ENCODE results near the gene FRMD6. TPM values are rescaled to one million over a fixed set of nuclear protein-coding genes. Genes with fewer than 3 reads are reported as not detected.

Gene FRMD6
- total RNA-seq, result 33.4 TPM

DNA sequence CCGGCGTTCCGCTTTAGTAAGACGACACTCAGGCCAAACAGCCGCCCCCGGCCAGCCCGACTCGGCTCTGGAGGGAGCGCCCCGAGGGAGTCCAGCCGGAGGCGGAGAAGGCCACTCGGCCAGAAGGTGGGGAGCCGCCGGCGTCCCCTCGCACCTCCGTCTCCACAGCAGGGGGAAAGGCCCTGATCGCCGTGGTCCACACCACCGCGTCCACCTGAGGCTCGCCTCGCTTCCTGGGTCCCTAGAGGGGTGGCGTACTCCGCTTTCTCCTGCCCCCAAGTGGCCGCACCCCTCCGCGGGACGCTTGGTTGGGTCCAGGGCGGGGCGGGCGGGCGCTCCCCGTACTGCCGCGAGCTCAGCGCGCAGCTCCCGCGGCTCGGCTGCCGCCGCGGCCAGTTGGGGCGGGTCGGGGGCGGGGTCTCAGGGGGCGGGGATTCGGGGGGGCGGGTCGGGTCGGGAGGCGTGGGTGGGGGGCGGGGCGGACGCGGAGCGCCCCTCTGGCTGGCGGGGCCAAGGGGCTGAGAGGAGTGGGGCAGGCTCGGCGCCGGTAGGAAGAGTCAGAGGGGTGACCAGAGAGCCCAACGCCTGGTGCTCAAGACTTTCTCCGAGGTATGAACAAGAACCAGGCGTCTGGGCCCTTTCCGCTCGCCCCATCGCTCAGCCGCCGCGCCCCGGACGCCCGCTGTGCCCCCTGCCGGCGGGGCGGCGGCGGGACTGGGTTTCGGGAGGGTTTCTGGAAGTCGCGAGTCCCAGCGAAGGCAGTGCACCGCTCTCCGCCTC lies at the start of gene FRMD6:
FRMD6 (plus strand) TSS at position 523 of the 780 bp plus-strand sequence. CDS start 37,927 bp downstream, outside the sequence.
- Histone ChIP-seq H3K4me3 (ENCODE audit: low read length in 3 of 3) (peak within 1 kb of the TSS; percentile 85 to 95 (median 93)), H3K36me3 (ENCODE audit: control insufficient read depth in 3 of 3, insufficient read depth in 3 of 3, low read length in 3 of 3) (no peaks in the 10 kb centered on the region), H3K4me1 (ENCODE audit: control insufficient read depth in 3 of 3, insufficient read depth in 3 of 3, low read length in 3 of 3) (peaks cover 3 to 11% (median 5%) of the 10 kb centered on the region in 3 donors)

DNA sequence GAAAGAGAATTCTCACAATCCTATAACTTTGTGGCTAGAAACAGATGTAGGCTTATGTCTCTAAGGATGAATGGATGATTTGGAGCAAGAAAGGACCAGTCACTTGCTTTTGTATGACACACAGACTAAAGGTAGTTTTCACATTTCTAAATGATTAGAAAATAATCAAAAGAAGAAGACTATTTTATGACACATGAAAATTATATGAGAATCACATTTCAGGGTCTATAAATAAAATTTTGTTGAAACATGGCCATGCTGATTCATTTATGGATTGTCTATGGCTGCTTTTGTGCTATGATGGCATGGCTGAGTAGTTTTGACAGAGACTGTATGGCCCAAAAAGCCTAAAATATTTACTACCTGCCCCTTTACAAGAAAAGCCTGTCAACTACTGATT lies 49.4 kb upstream of the FRMD6 start:
- Histone ChIP-seq H3K9ac (ENCODE audit: low read depth in 1 of 3, low read length in 3 of 3) (no peak overlapping the region), H3K36me3 (ENCODE audit: control insufficient read depth in 3 of 3, insufficient read depth in 3 of 3, low read length in 3 of 3) (no peaks in the 10 kb centered on the region), H3K27ac (ENCODE audit: low read depth, low read length) (no peak overlapping the region)

More for the DNA sequence above, at the start of gene FRMD6:
- peak within 1 kb of the TSS; percentile 93 to 99 (median 97) for H3K9ac ChIP-seq (ENCODE audit: low read depth in 1 of 3, low read length in 3 of 3)
- H3K27ac ChIP-seq (ENCODE audit: low read depth, low read length), result peak within 1 kb of the TSS; percentile 89
- no peaks in the 10 kb centered on the region for H3K27me3 ChIP-seq (ENCODE audit: control insufficient read depth in 3 of 3, insufficient read depth in 3 of 3, low read length in 3 of 3)
- H3K9me3 ChIP-seq (ENCODE audit: control insufficient read depth in 3 of 3, low read length in 3 of 3), result no peaks in the 10 kb centered on the region

DNA sequence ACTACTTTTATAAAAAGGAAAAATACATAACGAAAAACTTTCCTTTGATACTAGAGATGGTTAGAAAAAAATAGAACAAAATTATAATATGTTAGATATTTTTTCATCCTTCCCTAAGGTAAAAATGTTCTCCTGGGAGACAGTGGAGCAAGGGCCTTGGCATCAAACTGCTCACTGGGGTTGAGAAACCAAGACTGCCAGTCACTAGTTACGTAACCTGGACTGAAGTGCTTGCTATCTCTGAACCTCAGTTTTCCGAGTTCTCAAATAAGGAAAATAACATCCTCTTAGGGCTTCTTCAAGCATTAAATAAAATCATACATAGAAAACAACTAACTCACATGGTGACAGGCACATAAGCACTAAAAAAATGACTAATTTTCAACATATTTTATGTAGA lies 48.2 kb upstream of the FRMD6 start:
- H3K9ac ChIP-seq (ENCODE audit: low read depth in 1 of 3, low read length in 3 of 3), result no peak overlapping the region
- H3K36me3 ChIP-seq (ENCODE audit: control insufficient read depth in 3 of 3, insufficient read depth in 3 of 3, low read length in 3 of 3), result no peaks in the 10 kb centered on the region
- no peak overlapping the region for H3K4me3 ChIP-seq (ENCODE audit: low read length in 3 of 3)
- H3K27me3 ChIP-seq (ENCODE audit: control insufficient read depth in 3 of 3, insufficient read depth in 3 of 3, low read length in 3 of 3), result no peaks in the 10 kb centered on the region
- H3K9me3 ChIP-seq (ENCODE audit: control insufficient read depth in 3 of 3, low read length in 3 of 3), result no peaks in the 10 kb centered on the region
- peaks cover 0 to 2% (median 0%) of the 10 kb centered on the region in 3 donors for H3K4me1 ChIP-seq (ENCODE audit: control insufficient read depth in 3 of 3, insufficient read depth in 3 of 3, low read length in 3 of 3)
- H3K27ac ChIP-seq (ENCODE audit: low read depth, low read length), result no peak overlapping the region

More for the DNA sequence above, 49.4 kb upstream of the FRMD6 start:
- Histone ChIP-seq H3K4me1 (ENCODE audit: control insufficient read depth in 3 of 3, insufficient read depth in 3 of 3, low read length in 3 of 3) (no peaks in the 10 kb centered on the region), H3K27me3 (ENCODE audit: control insufficient read depth in 3 of 3, insufficient read depth in 3 of 3, low read length in 3 of 3) (no peaks in the 10 kb centered on the region), H3K9me3 (ENCODE audit: control insufficient read depth in 3 of 3, low read length in 3 of 3) (no peaks in the 10 kb centered on the region), H3K4me3 (ENCODE audit: low read length in 3 of 3) (no peak overlapping the region)

DNA sequence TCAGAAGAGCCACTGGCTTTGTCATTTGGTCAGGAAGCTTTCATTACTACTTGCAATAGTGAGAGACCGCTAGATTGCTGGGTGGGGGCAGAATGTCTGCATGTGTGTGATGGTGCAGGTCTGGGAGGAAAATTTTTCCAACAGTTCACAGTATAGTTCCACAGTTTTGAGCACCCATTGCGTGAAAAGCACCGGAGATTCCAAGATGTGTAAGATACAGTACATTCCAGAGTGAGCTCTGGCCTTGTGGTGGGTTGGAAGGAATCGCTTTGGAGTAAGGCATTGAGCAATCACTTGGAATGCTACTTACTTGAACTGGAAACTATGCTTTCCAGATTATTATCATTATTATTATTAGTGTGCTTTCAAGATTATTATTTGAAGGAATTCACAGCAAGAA lies 47.6 kb upstream of the FRMD6 start:
- no peaks in the 10 kb centered on the region for H3K9me3 ChIP-seq (ENCODE audit: control insufficient read depth in 3 of 3, low read length in 3 of 3)
- H3K36me3 ChIP-seq (ENCODE audit: control insufficient read depth in 3 of 3, insufficient read depth in 3 of 3, low read length in 3 of 3), result no peaks in the 10 kb centered on the region
- no peaks in the 10 kb centered on the region for H3K27me3 ChIP-seq (ENCODE audit: control insufficient read depth in 3 of 3, insufficient read depth in 3 of 3, low read length in 3 of 3)
- H3K9ac ChIP-seq (ENCODE audit: low read depth in 1 of 3, low read length in 3 of 3), result no peak overlapping the region
- no peak overlapping the region for H3K27ac ChIP-seq (ENCODE audit: low read depth, low read length)
- peaks cover 0 to 2% (median 0%) of the 10 kb centered on the region in 3 donors for H3K4me1 ChIP-seq (ENCODE audit: control insufficient read depth in 3 of 3, insufficient read depth in 3 of 3, low read length in 3 of 3)
- H3K4me3 ChIP-seq (ENCODE audit: low read length in 3 of 3), result no peak overlapping the region

DNA sequence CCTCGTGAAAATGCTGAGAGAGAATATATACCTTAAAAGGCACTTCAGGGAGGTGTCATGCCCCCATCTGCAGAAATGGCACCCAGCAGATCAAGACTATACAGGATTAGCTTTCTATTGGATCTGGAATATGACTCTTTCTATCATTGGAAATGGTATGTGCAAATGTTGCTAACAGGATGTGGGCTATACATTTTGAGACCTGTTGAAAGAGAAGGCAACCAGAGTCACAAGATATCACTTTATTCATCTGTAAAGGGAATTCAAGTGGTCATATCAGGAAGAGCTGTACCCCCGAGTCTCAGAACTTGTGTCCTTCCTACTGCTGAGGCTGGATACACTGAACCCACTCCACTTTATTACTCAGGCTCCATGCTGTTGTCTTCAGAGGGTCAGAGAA lies 46.1 kb upstream of the FRMD6 start:
- peaks cover 0 to 2% (median 0%) of the 10 kb centered on the region in 3 donors for H3K4me1 ChIP-seq (ENCODE audit: control insufficient read depth in 3 of 3, insufficient read depth in 3 of 3, low read length in 3 of 3)
- no peak overlapping the region for H3K9ac ChIP-seq (ENCODE audit: low read depth in 1 of 3, low read length in 3 of 3)
- H3K27me3 ChIP-seq (ENCODE audit: control insufficient read depth in 3 of 3, insufficient read depth in 3 of 3, low read length in 3 of 3), result no peaks in the 10 kb centered on the region
- no peaks in the 10 kb centered on the region for H3K9me3 ChIP-seq (ENCODE audit: control insufficient read depth in 3 of 3, low read length in 3 of 3)
- no peaks in the 10 kb centered on the region for H3K36me3 ChIP-seq (ENCODE audit: control insufficient read depth in 3 of 3, insufficient read depth in 3 of 3, low read length in 3 of 3)
- H3K27ac ChIP-seq (ENCODE audit: low read depth, low read length), result no peak overlapping the region
- H3K4me3 ChIP-seq (ENCODE audit: low read length in 3 of 3), result no peak overlapping the region

DNA sequence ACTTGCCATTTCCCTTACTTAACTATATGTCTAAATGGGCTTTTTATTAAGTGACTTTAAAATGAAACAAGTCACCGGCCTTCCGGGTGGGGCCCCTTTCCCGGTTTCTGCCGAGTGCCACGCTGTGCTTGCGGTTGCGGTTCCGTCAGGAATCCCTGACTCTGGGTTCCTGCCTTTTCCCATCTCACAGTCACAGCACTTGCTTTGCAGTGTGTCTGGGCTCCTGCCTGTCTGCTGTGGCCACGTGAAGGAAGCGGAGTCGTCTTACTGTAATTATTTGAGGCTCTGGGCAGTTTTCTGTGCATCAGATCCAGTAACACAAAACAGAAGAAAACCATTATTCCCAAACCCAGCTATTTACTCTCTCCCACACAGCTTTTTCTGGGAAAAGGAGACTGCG lies 44.0 kb upstream of the FRMD6 start:
- H3K27me3 ChIP-seq (ENCODE audit: control insufficient read depth in 3 of 3, insufficient read depth in 3 of 3, low read length in 3 of 3), result no peaks in the 10 kb centered on the region
- peak overlapping the region; percentile 6 for H3K27ac ChIP-seq (ENCODE audit: low read depth, low read length)
- no peak overlapping the region for H3K9ac ChIP-seq (ENCODE audit: low read depth in 1 of 3, low read length in 3 of 3)

DNA sequence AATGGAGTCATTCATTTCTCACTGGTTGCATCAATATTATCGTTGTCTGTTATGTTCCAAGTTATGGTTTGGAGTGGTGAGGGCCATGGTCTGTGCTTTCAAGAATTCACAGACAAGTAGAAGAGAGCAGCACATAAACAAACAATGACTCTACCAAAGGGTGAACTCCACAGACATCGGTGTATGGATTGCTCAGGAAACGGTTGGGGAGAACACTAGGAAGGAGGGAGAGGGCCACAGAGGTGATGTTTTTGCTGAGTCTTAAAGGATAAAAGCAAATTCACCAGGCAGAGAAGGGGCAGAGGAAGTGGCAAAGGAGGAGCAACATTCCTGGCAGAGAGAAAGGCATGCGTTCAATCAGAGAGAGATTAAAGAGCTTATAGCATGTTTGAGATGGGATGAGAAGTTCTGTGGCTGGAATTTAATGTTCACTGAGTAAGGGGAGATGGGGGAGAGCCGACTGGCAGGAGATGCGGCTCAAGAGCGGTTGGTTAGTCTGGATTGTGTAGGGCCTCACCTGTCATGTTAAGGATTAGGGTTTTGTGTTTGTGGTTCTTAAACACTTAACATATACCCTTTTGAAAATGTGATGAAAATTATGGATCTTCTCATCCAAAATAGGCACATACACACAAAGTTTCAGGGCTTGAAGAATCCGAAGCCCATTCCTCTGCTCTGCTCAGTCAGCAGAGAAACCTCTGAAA lies 42.3 kb upstream of the FRMD6 start:
- no peaks in the 10 kb centered on the region for H3K9me3 ChIP-seq (ENCODE audit: control insufficient read depth in 3 of 3, low read length in 3 of 3)
- no peak overlapping the region for H3K4me3 ChIP-seq (ENCODE audit: low read length in 3 of 3)
- H3K36me3 ChIP-seq (ENCODE audit: control insufficient read depth in 3 of 3, insufficient read depth in 3 of 3, low read length in 3 of 3), result no peaks in the 10 kb centered on the region
- H3K27ac ChIP-seq (ENCODE audit: low read depth, low read length), result no peak overlapping the region
- no peaks in the 10 kb centered on the region for H3K27me3 ChIP-seq (ENCODE audit: control insufficient read depth in 3 of 3, insufficient read depth in 3 of 3, low read length in 3 of 3)
- peaks cover 0 to 2% (median 0%) of the 10 kb centered on the region in 3 donors for H3K4me1 ChIP-seq (ENCODE audit: control insufficient read depth in 3 of 3, insufficient read depth in 3 of 3, low read length in 3 of 3)
- H3K9ac ChIP-seq (ENCODE audit: low read depth in 1 of 3, low read length in 3 of 3), result no peak overlapping the region

More for the DNA sequence above, 44.0 kb upstream of the FRMD6 start:
- Histone ChIP-seq H3K9me3 (ENCODE audit: control insufficient read depth in 3 of 3, low read length in 3 of 3) (no peaks in the 10 kb centered on the region), H3K4me1 (ENCODE audit: control insufficient read depth in 3 of 3, insufficient read depth in 3 of 3, low read length in 3 of 3) (peaks cover 0 to 2% (median 0%) of the 10 kb centered on the region in 3 donors), H3K4me3 (ENCODE audit: low read length in 3 of 3) (peak overlapping the region in 1 of 3 donors; percentile 23), H3K36me3 (ENCODE audit: control insufficient read depth in 3 of 3, insufficient read depth in 3 of 3, low read length in 3 of 3) (no peaks in the 10 kb centered on the region)

DNA sequence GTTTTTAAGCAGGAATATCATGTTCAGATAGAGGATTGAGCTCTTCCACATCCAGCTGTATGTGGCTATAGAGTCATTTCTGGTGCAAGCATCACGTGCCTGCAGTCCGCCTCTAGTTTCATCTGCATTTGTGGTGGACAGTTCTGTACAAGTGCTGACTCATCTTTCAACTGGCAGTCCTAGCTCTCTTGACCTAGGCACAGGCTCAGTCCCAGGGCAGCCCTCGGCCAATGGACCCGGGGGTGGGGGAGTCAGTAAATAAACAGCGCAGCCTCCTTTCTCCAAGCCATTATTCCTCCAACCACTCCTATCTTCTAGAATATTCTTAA lies 41.8 kb upstream of the FRMD6 start:
- Histone ChIP-seq H3K4me3 (ENCODE audit: low read length in 3 of 3) (no peak overlapping the region), H3K27ac (ENCODE audit: low read depth, low read length) (no peak overlapping the region), H3K9ac (ENCODE audit: low read depth in 1 of 3, low read length in 3 of 3) (no peak overlapping the region)

DNA sequence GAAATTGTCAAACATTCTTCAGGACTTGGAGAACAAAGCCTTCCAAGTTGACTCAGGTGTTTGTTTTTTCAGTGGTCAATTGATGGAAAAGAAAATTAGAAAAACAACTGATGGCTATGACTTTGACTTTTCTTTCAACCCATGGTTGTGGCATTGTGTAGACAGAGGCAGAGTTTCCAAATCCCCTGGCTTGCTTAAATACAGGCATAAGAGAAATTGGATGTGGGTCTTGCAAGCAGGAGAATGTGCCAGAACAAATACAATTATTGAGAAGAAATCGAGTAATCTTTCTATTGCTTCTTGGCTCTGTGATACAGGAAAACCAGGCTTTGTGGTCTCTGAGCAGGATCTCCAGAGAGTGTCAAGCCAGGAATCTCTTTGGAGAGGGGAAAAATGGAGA lies 40.9 kb upstream of the FRMD6 start:
- Histone ChIP-seq H3K9me3 (ENCODE audit: control insufficient read depth in 3 of 3, low read length in 3 of 3) (no peaks in the 10 kb centered on the region), H3K9ac (ENCODE audit: low read depth in 1 of 3, low read length in 3 of 3) (no peak overlapping the region), H3K27me3 (ENCODE audit: control insufficient read depth in 3 of 3, insufficient read depth in 3 of 3, low read length in 3 of 3) (no peaks in the 10 kb centered on the region), H3K36me3 (ENCODE audit: control insufficient read depth in 3 of 3, insufficient read depth in 3 of 3, low read length in 3 of 3) (no peaks in the 10 kb centered on the region), H3K4me1 (ENCODE audit: control insufficient read depth in 3 of 3, insufficient read depth in 3 of 3, low read length in 3 of 3) (peaks cover 0 to 2% (median 0%) of the 10 kb centered on the region in 3 donors), H3K27ac (ENCODE audit: low read depth, low read length) (no peak overlapping the region), H3K4me3 (ENCODE audit: low read length in 3 of 3) (no peak overlapping the region)

More for the DNA sequence above, 41.8 kb upstream of the FRMD6 start:
- H3K36me3 ChIP-seq (ENCODE audit: control insufficient read depth in 3 of 3, insufficient read depth in 3 of 3, low read length in 3 of 3), result no peaks in the 10 kb centered on the region
- H3K4me1 ChIP-seq (ENCODE audit: control insufficient read depth in 3 of 3, insufficient read depth in 3 of 3, low read length in 3 of 3), result peaks cover 0 to 2% (median 0%) of the 10 kb centered on the region in 3 donors
- H3K9me3 ChIP-seq (ENCODE audit: control insufficient read depth in 3 of 3, low read length in 3 of 3), result no peaks in the 10 kb centered on the region
- no peaks in the 10 kb centered on the region for H3K27me3 ChIP-seq (ENCODE audit: control insufficient read depth in 3 of 3, insufficient read depth in 3 of 3, low read length in 3 of 3)

DNA sequence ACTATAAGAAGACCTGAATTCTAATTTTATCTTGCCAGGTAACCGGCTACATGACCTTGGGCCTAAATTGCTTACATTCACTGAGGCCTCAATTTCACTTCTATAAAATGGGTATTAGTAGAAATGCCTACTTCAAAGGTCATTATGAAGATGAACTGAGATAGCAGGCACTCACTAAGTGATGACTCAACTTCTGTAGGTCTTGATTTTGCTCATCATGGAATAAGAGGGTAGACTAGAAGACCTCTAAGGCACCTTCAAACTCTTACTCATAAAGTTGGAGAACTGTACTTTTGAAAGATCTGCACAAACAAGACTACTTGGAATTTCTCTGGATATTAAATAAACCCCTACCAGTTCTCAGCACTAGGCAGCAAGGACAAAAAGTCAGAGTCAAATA lies 39.3 kb upstream of the FRMD6 start:
- Histone ChIP-seq H3K27ac (ENCODE audit: low read depth, low read length) (no peak overlapping the region), H3K4me3 (ENCODE audit: low read length in 3 of 3) (no peak overlapping the region), H3K4me1 (ENCODE audit: control insufficient read depth in 3 of 3, insufficient read depth in 3 of 3, low read length in 3 of 3) (peaks cover 0 to 4% (median 2%) of the 10 kb centered on the region in 3 donors), H3K9ac (ENCODE audit: low read depth in 1 of 3, low read length in 3 of 3) (no peak overlapping the region), H3K36me3 (ENCODE audit: control insufficient read depth in 3 of 3, insufficient read depth in 3 of 3, low read length in 3 of 3) (no peaks in the 10 kb centered on the region), H3K27me3 (ENCODE audit: control insufficient read depth in 3 of 3, insufficient read depth in 3 of 3, low read length in 3 of 3) (no peaks in the 10 kb centered on the region), H3K9me3 (ENCODE audit: control insufficient read depth in 3 of 3, low read length in 3 of 3) (no peaks in the 10 kb centered on the region)

Data from skeletal muscle tissue (tissue), 4 donors.